HG02884 (cell line): ENCODE results near the gene VANGL2.

Experiments used
- ATAC-seq: cut with Tn5 transposase; IDR thresholded peaks from one replicate; pipeline ENCODE4 v1.9.1; 2021; ENCODE audit warnings: mild to moderate bottlenecking, moderate library complexity; ENCODE audit not compliant: unreplicated experiment

Gene VANGL2

GRCh38 chr1:160425847-160426246 is 25.5 kb downstream of the VANGL2 start:
- no peak for ATAC-seq

GRCh38 chr1:160427625-160428024 is 27.3 kb downstream of the VANGL2 start:
- no peak for ATAC-seq

GRCh38 chr1:160428053-160428452 is 27.7 kb downstream of the VANGL2 start:
- ATAC-seq, result no peak

- ATAC-seq, result no peak
Measured at GRCh38 chr1:160428655-160429054, 28.3 kb downstream of the VANGL2 start.

- ATAC-seq, result no peak
Measured at GRCh38 chr1:160429125-160429561, 28.8 kb downstream of the VANGL2 start.

- ATAC-seq, result no peak
Measured at GRCh38 chr1:160429702-160430535, 29.6 kb downstream of the VANGL2 start.

GRCh38 chr1:160431006-160431405 is 30.6 kb downstream of the VANGL2 start:
- ATAC-seq, result no peak

- no peak for ATAC-seq
Measured at GRCh38 chr1:160431571-160431970, 31.2 kb downstream of the VANGL2 start.

GRCh38 chr1:160432371-160432786 is 32.0 kb downstream of the VANGL2 start:
- no peak for ATAC-seq

GRCh38 chr1:160436966-160437365 is 36.6 kb downstream of the VANGL2 start:
- no peak for ATAC-seq

- ATAC-seq, result peak; percentile 54
Measured at GRCh38 chr1:160437432-160438316, 37.3 kb downstream of the VANGL2 start.

- no peak for ATAC-seq
Measured at GRCh38 chr1:160438317-160438918, 38.1 kb downstream of the VANGL2 start.

- no peak for ATAC-seq
Measured at GRCh38 chr1:160438935-160439334, 38.6 kb downstream of the VANGL2 start.

GRCh38 chr1:160439718-160440117 is 39.4 kb downstream of the VANGL2 start:
- ATAC-seq, result no peak

- ATAC-seq, result no peak
Measured at GRCh38 chr1:160446945-160447600, 46.7 kb downstream of the VANGL2 start.

GRCh38 chr1:160449494-160449893 is 49.1 kb downstream of the VANGL2 start:
- ATAC-seq, result no peak

GRCh38 chr1:160451119-160451858 is 50.9 kb downstream of the VANGL2 start:
- ATAC-seq, result no peak

- no peak for ATAC-seq
Measured at GRCh38 chr1:160451859-160452232, 51.5 kb downstream of the VANGL2 start.

GRCh38 chr1:160453443-160453842 is 53.1 kb downstream of the VANGL2 start:
- no peak for ATAC-seq
